Activated naive CD4-positive, alpha-beta T cell treated with anti-CD3 and anti-CD28 coated beads, Interleukin-2, amount 50 U/mL, for 72 hours (primary cell): Measurements from ENCODE around the gene STOML1. TPM values are rescaled to one million over a fixed set of nuclear protein-coding genes. Genes with fewer than 3 reads are reported as not detected.
A peak's percentile ranks its signal among the peaks of the same experiment; 100 is the strongest.

Experiments
- ATAC-seq, 2 donors: fragments of 150-1000 bp; cut with Tn5 transposase; 2 replicates each; pipeline ENCODE4 v1.10.0; 2021; ENCODE audit warnings: mild to moderate bottlenecking in 2 of 2, moderate library complexity in 2 of 2
- DNase-seq, 2 donors: peaks; one replicate each; pipeline ENCODE4 v3.0.0; 2021 to 2022; ENCODE audit warnings: low spot score in 2 of 2
- H3K27ac Mint-ChIP-seq, 2 donors: one replicate each; pipeline ENCODE4 v1.8.0; 2022; ENCODE audit warnings: mild to moderate bottlenecking in 2 of 2, mixed read lengths in 2 of 2
- H3K36me3 Mint-ChIP-seq, 2 donors: one replicate each; pipeline ENCODE4 v1.8.0; 2022; ENCODE audit warnings: mixed read lengths in 2 of 2
- H3K9me3 Mint-ChIP-seq, 2 donors: one replicate each; pipeline ENCODE4 v1.8.0; 2022; ENCODE audit warnings: mixed read lengths in 2 of 2
- total RNA-seq, 2 donors: library from RNA; stranded (reverse); gene quantifications; one replicate each; pipeline ENCODE4 v1.2.3, GENCODE V29; 2022

The STOML1 gene, protein sequence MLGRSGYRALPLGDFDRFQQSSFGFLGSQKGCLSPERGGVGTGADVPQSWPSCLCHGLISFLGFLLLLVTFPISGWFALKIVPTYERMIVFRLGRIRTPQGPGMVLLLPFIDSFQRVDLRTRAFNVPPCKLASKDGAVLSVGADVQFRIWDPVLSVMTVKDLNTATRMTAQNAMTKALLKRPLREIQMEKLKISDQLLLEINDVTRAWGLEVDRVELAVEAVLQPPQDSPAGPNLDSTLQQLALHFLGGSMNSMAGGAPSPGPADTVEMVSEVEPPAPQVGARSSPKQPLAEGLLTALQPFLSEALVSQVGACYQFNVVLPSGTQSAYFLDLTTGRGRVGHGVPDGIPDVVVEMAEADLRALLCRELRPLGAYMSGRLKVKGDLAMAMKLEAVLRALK
- total RNA-seq: 1 to 10 TPM; 5.9 to 7.2 TPM

DNA sequence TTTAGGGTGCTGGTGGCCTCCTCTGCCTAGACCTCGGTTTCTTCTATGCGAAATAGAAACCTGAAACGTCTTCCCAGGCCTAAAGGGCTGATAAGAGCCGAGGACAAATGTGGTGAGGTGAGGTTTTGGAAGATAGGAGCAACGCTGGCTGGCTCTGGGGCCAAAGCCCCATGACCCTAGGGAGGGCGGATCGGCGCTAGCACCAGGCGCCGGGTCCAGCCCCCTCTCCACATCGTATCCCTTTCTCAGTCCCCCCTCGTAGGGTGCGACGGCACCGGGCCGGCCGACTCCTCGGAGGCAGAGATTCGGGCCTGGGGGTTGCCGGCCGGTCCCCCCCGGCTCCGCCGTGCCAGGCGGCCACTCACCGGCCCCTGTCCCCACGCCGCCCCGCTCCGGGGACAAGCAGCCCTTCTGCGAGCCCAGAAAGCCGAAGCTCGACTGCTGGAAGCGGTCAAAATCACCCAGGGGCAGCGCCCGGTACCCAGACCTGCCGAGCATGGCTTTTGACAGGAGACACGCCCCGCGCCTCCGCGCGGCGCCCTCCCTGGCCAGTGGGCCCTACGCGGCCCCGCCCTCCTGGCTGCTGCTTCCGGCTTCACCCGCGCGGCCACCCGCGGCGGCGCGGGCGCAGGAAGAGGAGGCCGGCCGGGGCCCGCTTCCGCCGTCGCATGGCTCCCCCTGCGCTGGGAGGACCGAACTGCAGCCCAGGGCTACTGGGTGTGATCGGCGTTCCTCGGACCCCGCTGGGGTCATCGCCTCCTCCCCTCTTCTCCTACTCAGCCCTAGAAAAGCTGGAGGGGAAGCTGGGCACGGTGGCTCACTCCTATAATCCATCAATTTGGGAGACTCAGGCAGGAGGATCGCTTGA, at the start of gene STOML1:
TSS of gene STOML1 (minus strand) at position 570 of the 868 bp plus-strand sequence. CDS start at position 498, 72 bp downstream.
- H3K27ac Mint-ChIP-seq: peak within 1 kb of the TSS; percentile 90 to 93
- H3K36me3 Mint-ChIP-seq: peaks cover 0 to 13% of the 10 kb centered on the region in 2 donors
- peak; percentile 79 to 85 for ATAC-seq
- H3K9me3 Mint-ChIP-seq: no peaks in the 10 kb centered on the region
- peak; percentile 93 to 100 for DNase-seq

DNA sequence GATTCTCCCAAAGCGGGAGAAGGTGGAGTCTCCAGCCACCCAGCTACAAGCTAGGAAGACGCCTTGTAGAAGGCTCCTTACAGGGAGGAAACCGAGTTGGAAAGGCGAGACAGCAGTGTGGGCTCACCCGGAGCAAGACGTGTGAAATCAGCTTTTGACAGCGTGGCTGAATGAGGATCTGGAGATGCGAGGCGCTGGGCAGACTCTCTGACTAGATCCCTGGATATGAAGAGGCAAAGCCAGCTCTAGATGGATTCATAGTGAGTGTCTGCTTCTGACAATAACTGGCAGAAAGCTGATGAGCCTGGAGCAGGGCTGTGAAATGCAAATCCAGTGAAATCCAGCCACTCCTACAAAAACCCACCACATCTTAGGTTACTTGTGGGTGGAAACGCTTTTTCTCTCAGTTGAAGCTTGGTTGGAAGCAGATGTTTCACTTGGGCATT, 49.2 kb upstream of the STOML1 start:
- ATAC-seq (no peak), DNase-seq (no peak)
- Mint-ChIP-seq H3K9me3 (no peaks in the 10 kb centered on the region), H3K27ac (peak overlapping the region in 1 of 2 donors; percentile 74), H3K36me3 (peaks cover 0 to 5% of the 10 kb centered on the region in 2 donors)

DNA sequence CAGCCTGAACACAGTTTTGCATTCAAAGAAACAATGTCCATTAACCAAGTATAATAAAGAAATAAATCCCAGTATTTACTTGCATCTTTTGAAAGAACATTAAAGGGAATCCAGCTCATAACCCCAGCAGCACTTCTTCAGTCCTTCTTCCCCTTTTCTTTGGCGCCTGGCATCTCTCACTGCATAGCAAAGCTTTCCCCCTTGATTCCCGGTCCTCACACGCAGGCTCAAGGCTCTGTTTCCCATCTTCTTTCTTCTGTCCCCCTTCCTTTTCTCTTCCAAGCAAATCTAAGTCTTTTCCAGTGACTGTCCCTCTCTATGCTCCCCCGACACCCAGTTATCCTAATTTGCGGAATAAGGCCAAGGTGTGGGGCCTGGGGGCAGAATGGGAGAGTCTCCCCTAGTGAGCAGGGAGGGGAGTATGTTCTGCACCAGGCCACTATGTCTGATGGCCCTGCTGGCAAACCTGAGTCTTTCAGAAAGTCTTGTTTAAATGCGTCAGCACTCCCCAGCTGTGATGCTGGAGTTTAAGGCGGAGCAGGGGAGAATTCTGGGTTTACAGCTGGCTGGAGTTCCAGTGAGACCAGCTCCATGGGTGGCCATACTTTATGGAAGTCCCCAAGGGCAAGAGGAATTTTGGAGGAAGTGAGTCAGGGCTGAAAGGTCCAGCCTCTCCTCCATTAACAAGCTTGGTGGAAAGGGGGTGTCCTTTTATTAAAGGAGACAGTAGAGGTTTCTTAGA, 48.2 kb upstream of the STOML1 start:
- ATAC-seq: no peak
- peak in 1 of 2 donors; percentile 18 for DNase-seq
- H3K9me3 Mint-ChIP-seq: no peaks in the 10 kb centered on the region
- H3K36me3 Mint-ChIP-seq: peaks cover 0 to 6% of the 10 kb centered on the region in 2 donors
- peak overlapping the region; percentile 4 to 74 for H3K27ac Mint-ChIP-seq

DNA sequence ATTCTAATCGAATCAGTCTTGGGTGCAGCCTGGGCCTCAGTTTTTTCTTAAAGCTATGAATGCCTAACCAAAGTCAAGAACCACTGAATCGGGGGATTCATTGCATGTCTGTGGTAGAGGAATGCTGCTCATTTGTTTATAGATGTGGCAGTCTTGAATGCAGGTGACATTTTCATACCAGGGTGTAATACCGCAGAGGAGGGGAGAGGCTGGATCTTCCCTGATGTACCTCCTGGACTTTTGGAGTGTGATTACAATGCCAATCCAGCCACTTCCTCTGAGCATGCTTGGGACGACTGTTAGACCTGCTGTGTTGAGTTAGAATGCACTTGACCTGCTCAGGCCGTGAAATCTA, 47.5 kb upstream of the STOML1 start:
- ATAC-seq: no peak
- H3K27ac Mint-ChIP-seq: no peak overlapping the region
- H3K36me3 Mint-ChIP-seq: peaks cover 0 to 6% of the 10 kb centered on the region in 2 donors
- DNase-seq: no peak
- H3K9me3 Mint-ChIP-seq: no peaks in the 10 kb centered on the region

DNA sequence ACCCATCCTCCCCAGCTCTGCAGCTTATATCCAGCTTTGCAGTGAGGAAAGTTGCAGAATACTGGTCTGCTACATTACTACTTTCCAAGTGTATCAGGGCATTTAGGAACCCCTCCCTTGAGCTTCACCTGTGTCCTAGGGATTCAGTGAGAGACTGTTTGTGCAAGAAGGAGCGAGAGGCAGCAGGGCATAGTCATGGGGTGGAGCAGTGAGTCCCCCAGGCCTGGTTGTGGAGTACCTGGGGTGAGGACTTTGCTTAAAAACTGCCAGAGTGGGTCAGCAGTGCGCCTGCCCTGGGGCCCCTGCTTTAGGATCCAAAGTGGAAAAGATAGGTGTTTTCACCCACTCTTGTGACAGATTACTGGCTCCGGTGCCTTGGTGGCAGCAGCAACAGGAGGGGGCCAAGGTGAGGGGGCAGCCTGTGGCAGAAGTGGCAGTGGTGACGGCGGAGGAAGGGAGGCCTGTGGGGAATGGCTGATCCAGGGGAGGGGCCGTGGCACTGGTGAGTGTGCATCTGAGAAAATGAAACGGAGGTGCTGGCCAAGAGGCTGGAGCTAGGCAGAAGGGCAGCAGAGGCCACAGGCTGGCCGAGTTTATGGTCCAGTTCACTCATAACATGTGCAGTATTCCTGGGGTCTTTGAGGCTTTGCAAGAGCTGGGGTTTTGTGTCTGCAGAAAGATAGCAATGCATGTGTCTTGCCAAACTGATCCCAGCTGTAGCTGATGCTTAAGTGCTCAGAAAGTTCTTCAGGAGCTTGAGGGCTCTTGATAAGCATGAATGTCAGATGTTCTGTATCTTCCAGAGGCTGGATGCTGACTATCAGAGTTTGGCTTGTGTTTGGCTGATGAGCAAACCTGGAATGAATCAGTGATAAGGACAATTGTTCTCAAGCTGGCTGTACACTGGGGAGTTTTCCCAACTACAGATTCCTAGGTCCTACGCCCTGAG, 46.9 kb upstream of the STOML1 start:
- H3K36me3 Mint-ChIP-seq: peaks cover 0 to 12% of the 10 kb centered on the region in 2 donors
- no peaks in the 10 kb centered on the region for H3K9me3 Mint-ChIP-seq
- no peak for DNase-seq
- no peak overlapping the region for H3K27ac Mint-ChIP-seq
- no peak for ATAC-seq

DNA sequence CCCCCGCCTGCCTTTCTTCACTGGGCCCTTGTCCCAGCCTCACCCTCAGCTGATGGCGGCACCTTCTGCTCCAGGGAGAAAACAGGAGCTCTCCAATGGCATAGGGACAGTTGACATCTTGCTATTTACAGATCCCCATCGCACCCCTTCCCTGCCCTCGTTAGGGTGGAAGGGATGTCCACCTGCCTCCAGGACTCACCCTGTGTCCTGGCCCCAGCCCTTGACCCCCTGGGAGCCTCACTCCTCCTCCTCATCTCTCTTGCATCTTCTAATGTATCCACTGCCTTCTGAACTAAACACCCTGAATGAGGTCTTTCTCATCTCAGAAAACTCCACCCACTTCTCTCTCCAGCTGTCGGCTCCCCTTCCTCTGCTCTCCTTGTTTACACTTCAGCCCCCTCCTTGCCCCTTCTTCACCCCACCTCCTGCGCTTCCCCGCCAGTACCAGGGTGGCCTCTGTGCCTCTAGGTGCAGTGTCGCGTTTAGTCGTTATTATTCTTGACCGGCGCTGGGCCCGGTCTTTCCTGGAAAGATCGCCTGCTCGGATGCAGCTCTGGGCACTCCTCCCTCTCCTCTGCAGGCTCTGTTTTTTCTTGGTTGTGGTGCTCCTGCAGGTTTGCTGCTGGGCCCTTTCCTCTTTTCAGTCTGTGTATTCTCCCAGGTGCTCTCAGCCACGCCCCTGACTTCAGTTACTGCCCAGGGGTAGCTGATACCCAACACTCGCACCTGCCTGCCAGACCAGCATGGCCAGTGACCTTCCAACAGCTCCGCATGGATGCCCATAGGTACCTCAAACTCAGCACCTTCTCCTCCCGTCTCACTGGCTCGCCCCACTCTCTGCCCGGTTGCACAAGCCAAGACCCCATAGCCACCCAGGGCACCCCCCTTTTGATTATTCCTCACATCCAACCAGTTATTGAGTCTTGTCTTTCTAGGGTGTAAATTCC, 45.3 kb upstream of the STOML1 start:
- H3K36me3 Mint-ChIP-seq: peaks cover 0 to 13% of the 10 kb centered on the region in 2 donors
- H3K9me3 Mint-ChIP-seq: no peaks in the 10 kb centered on the region
- H3K27ac Mint-ChIP-seq: peak overlapping the region; percentile 50 to 89

DNA sequence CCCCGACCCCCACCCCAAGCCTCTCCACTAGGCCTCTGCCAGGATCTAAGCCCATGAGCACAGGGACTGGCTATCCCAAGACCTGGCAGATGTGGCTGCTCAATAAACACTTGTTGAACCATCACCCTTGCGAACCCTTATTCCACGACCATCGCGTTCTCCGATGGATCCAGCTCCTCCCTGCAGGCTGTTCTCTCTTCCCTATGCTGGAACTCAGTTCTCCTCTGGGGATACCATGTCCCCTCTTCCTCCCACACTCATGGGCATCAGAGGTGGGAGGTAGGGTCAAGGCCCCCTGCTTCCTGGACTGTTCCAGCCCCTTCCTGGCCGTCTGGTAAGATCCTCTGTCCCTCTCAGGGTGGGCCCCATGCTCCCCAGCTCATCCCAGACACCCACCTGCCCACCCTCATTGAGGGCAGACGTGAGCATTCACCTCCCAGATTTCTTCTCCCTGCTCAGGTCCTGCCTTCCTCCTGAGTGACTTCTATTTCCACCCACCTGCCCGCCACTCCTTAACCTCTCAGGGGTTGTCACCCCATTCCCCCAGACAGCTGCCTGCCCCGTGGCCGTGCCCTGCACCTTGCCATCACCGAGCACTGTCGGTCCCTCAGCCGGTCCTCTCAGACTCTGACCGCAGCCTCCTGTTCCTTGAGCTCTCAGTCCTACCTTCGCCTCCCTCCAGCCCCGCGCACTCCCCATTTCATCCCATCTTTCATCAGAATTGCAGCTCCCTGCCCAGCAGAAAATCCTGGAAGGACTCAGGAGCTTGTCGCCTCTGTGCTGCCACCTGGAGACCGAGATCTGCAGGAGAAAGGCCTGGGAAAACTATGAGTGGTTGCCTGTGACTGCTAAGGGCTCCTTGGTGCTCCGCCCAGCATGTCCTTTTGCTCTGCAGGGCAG, 44.4 kb upstream of the STOML1 start:
- DNase-seq (no peak), ATAC-seq (no peak)
- Mint-ChIP-seq H3K27ac (peak overlapping the region; percentile 50 to 88), H3K9me3 (no peaks in the 10 kb centered on the region), H3K36me3 (peaks cover 0 to 13% of the 10 kb centered on the region in 2 donors)

More for the DNA sequence above, 45.3 kb upstream of the STOML1 start:
- no peak for DNase-seq
- no peak for ATAC-seq

DNA sequence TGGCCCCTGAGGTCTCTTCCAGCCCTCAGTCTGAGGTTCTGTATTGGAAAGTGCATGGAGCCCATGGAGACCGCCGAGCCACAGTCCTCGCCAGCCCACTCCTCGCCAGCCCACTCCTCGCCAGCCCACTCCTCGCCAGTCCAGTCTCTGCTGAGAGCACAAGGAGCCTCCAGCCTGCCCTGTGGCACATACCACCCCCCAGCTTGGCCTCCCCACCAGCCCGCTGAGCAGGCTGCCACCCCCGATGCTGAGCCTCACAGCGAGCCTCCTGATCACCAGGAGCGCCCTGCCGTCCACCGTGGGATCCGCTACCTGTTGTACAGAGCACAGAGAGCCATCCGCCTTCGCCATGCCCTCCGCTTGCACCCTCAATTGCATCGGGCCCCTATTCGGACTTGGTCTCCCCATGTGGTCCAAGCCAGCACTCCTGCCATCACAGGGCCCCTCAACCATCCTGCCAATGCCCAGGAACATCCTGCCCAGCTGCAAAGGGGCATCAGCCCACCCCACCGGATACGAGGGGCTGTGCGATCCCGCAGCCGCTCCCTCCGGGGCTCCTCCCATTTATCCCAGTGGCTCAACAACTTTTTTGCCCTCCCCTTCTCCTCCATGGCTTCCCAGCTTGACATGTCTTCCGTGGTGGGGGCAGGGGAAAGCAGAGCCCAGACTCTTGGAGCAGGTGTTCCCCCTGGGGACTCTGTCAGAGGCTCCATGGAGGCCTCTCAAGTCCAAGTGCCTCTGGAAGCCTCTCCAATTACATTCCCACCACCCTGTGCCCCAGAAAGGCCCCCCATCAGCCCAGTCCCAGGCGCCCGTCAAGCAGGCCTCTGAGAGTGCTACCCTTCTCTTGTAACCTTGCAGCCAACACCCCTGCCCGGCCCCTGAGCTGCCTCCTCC, 43.3 kb upstream of the STOML1 start:
- ATAC-seq: no peak
- peaks cover 0 to 13% of the 10 kb centered on the region in 2 donors for H3K36me3 Mint-ChIP-seq
- DNase-seq: no peak
- peak overlapping the region; percentile 50 to 68 for H3K27ac Mint-ChIP-seq
- H3K9me3 Mint-ChIP-seq: no peaks in the 10 kb centered on the region

DNA sequence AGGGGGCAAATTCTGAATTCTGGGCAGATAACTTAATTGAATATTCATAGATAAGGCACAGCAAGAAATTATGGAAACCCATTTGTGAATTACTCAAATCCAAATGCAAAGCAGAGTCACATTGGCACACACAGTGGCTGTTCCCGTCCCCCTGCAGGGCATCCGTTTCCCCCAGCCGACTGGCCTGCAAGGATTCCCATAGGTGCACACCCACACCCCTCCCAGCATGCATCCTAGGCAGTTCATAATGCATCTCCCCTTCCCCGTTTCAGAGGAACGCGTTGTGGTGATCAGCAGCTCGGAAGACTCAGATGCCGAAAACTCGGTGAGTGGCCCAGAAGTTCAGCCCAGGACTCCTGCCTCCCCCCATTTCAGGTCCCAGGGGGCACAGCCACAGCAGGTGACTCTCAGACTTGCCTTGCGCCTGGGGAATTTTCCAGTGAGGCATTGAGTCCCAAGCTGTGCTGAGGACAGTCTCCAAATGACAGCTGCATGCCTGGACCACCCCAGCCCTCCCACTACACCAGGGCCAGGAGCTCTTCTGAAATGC, 42.2 kb upstream of the STOML1 start:
- Mint-ChIP-seq H3K9me3 (no peaks in the 10 kb centered on the region), H3K27ac (peak overlapping the region in 1 of 2 donors; percentile 21), H3K36me3 (peaks cover 0 to 13% of the 10 kb centered on the region in 2 donors)
- ATAC-seq (no peak), DNase-seq (no peak)

DNA sequence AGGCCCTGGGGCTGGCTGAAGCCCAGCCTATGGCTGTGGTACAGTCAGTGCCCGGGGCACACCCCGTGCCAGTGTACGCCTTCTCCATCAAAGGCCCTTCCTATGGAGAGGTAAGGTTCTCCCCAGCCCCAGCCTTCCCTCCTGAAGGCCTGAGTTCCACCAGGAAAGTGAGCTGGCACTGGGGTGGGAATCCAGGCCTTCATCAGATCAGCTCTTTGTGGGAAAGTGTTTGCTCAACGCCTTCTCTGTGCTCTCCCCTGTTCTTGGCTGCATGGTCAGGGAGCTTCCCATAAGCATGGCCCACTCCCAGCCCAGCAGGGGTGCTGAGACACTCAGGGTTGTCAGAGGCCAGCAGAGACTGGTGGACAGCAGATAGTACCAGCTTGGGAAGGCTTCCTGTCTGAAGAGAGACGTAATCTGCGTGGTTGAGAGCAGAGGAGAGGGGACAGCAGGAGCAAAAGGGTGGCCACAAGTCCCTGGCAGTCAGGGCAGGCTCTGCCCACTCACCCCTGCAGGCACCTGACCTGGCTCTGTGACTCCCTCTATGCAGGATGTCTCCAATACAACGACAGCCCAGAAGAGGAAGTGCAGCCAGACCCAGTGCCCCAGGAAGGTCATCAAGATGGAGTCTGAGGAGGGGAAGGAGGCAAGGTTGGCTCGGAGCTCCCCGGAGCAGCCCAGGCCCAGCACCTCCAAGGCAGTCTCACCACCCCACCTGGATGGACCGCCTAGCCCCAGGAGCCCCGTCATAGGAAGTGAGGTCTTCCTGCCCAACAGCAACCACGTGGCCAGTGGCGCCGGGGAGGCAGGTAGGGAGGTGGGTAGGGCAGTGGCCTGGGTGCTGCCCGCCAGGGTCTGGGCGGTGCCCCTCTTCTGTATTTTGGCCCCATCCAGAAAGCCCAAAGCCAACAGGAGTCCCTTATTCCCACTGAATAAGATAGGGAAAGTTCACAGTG, 40.8 kb upstream of the STOML1 start:
- no peaks in the 10 kb centered on the region for H3K9me3 Mint-ChIP-seq
- ATAC-seq: no peak
- DNase-seq: no peak
- peaks cover 0 to 13% of the 10 kb centered on the region in 2 donors for H3K36me3 Mint-ChIP-seq
- H3K27ac Mint-ChIP-seq: peak overlapping the region in 1 of 2 donors; percentile 70

DNA sequence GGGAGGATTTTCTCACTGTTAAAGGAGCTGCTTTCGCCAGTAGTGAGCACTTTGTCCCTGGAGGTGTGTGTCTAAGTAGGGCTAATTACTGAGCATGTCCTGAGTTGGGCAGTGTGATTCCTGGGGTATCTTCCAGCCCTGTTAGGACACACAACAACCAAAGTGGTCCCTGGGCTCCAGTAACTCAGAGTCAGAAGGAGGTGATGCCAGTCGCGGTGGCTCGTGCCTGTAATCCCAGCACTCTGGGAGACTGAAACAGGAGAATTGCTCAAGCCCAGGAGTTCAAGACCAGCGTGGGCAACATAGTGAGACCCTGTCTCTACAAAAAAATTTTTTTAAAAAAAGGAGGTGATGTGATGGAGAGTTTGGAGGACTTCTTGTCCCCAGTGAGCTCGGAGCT, 40.0 kb upstream of the STOML1 start:
- no peaks in the 10 kb centered on the region for H3K9me3 Mint-ChIP-seq
- ATAC-seq (no peak), DNase-seq (no peak)
- peak overlapping the region in 1 of 2 donors; percentile 70 for H3K27ac Mint-ChIP-seq
- peaks cover 0 to 13% of the 10 kb centered on the region in 2 donors for H3K36me3 Mint-ChIP-seq

DNA sequence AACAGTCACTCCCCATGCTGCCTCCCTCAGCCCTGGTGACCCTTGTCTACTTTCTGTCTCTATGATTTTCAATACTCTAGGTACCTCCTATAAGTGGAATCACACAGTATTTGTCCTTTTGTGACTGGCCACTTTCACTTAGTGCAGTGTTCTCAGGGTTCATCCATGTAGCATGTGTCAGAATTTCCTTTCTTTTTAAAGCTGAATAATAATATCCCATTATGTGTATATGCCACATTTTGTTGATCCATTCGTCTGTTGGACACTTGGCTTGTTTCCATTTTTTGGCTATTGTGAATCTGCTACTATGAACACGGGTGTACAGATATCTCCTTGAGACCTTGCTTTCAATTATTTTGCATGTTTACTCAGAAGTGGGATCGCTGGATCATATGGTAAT, 36.6 kb upstream of the STOML1 start:
- no peaks in the 10 kb centered on the region for H3K36me3 Mint-ChIP-seq
- no peaks in the 10 kb centered on the region for H3K9me3 Mint-ChIP-seq
- DNase-seq: no peak
- H3K27ac Mint-ChIP-seq: no peak overlapping the region
- no peak for ATAC-seq
